ENCODE results near the gene CEP95. TPM values are rescaled to one million over a fixed set of nuclear protein-coding genes. Genes with fewer than 3 reads are reported as not detected.

CEP95 gene
- total RNA-seq, 1 experiment from 2014 or later: 63.8 TPM

DNA sequence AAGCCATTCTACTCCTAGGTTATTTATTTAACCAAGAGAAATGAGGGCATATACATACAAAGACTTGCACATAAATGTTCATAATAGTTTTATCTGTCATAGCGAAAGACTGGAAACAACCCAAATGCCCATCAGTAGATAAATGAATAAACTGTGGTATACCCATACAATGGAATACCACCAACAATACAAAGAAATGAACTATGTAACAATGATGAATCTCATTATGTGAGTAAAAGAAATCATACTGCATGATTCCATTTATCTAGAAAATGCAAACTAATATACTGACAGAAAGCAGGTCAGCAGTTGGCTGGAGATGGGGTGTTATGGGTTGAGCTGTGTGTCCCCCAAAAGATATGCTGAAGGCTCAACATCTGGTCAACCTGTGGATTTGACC, 57.3 kb downstream of the CEP95 start (continued):
- TF ChIP-seq, protein P1, sequence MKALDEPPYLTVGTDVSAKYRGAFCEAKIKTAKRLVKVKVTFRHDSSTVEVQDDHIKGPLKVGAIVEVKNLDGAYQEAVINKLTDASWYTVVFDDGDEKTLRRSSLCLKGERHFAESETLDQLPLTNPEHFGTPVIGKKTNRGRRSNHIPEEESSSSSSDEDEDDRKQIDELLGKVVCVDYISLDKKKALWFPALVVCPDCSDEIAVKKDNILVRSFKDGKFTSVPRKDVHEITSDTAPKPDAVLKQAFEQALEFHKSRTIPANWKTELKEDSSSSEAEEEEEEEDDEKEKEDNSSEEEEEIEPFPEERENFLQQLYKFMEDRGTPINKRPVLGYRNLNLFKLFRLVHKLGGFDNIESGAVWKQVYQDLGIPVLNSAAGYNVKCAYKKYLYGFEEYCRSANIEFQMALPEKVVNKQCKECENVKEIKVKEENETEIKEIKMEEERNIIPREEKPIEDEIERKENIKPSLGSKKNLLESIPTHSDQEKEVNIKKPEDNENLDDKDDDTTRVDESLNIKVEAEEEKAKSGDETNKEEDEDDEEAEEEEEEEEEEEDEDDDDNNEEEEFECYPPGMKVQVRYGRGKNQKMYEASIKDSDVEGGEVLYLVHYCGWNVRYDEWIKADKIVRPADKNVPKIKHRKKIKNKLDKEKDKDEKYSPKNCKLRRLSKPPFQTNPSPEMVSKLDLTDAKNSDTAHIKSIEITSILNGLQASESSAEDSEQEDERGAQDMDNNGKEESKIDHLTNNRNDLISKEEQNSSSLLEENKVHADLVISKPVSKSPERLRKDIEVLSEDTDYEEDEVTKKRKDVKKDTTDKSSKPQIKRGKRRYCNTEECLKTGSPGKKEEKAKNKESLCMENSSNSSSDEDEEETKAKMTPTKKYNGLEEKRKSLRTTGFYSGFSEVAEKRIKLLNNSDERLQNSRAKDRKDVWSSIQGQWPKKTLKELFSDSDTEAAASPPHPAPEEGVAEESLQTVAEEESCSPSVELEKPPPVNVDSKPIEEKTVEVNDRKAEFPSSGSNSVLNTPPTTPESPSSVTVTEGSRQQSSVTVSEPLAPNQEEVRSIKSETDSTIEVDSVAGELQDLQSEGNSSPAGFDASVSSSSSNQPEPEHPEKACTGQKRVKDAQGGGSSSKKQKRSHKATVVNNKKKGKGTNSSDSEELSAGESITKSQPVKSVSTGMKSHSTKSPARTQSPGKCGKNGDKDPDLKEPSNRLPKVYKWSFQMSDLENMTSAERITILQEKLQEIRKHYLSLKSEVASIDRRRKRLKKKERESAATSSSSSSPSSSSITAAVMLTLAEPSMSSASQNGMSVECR (CRISPR knock-in tag; IDR thresholded peaks at IDR 0.05; ENCODE audit: borderline replicate concordance): no peak
- TF ChIP-seq TP53 (CRISPR knock-in tag; IDR thresholded peaks at IDR 0.05): no peak

DNA sequence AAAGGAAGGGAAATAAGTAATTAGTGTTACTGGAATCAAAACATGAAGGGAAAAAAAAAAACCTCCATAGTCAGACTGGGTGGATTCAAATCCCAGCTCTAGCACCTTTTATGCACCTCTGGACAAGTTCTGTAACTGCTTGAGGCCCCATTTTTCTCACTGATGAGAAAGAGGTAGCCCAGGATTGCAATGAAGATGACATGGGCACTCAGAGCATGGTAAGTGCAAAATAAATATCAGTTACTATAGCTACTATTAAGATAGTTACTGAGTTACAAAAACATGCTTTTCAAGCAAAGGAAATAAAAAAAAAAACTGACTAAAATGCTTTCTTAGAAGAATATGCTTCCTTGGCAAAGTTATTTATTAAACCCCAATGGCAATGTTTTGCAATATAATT, 58.8 kb downstream of the CEP95 start:
- Mint-ChIP-seq H3K36me3 (peaks cover 24% of the 10 kb centered on the region), H3K27ac (no peak overlapping the region), H3K4me3 (no peak overlapping the region), H3K9me3 (no peaks in the 10 kb centered on the region), H3K27me3 (ENCODE audit: low read depth) (no peaks in the 10 kb centered on the region), H3K4me1 (no peaks in the 10 kb centered on the region)
- ATAC-seq (no peak), DNase-seq (ENCODE audit: low spot score) (no peak)
- no peak for TF ChIP-seq CBFB (CRISPR knock-in tag; IDR thresholded peaks at IDR 0.05; ENCODE audit: low read depth)
- no peak for TF ChIP-seq JAZF1 (CRISPR knock-in tag; IDR thresholded peaks at IDR 0.05)
- TF ChIP-seq, protein P2, sequence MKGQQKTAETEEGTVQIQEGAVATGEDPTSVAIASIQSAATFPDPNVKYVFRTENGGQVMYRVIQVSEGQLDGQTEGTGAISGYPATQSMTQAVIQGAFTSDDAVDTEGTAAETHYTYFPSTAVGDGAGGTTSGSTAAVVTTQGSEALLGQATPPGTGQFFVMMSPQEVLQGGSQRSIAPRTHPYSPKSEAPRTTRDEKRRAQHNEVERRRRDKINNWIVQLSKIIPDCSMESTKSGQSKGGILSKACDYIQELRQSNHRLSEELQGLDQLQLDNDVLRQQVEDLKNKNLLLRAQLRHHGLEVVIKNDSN (CRISPR knock-in tag; IDR thresholded peaks at IDR 0.05): no peak
- TF ChIP-seq, protein P3, sequence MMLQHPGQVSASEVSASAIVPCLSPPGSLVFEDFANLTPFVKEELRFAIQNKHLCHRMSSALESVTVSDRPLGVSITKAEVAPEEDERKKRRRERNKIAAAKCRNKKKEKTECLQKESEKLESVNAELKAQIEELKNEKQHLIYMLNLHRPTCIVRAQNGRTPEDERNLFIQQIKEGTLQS (CRISPR knock-in tag; conservative IDR thresholded peaks at IDR 0.05): no peak
- no peak for TF ChIP-seq SOX15 (CRISPR knock-in tag; IDR thresholded peaks at IDR 0.05)
- TF ChIP-seq, protein P4, sequence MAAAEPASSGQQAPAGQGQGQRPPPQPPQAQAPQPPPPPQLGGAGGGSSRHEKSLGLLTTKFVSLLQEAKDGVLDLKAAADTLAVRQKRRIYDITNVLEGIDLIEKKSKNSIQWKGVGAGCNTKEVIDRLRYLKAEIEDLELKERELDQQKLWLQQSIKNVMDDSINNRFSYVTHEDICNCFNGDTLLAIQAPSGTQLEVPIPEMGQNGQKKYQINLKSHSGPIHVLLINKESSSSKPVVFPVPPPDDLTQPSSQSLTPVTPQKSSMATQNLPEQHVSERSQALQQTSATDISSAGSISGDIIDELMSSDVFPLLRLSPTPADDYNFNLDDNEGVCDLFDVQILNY (CRISPR knock-in tag; IDR thresholded peaks at IDR 0.05): no peak
- TF ChIP-seq TEAD4 (CRISPR knock-in tag; IDR thresholded peaks at IDR 0.05): no peak
- TF ChIP-seq ZNF232 (CRISPR knock-in tag; IDR thresholded peaks at IDR 0.05): no peak
- TF ChIP-seq, protein P5, sequence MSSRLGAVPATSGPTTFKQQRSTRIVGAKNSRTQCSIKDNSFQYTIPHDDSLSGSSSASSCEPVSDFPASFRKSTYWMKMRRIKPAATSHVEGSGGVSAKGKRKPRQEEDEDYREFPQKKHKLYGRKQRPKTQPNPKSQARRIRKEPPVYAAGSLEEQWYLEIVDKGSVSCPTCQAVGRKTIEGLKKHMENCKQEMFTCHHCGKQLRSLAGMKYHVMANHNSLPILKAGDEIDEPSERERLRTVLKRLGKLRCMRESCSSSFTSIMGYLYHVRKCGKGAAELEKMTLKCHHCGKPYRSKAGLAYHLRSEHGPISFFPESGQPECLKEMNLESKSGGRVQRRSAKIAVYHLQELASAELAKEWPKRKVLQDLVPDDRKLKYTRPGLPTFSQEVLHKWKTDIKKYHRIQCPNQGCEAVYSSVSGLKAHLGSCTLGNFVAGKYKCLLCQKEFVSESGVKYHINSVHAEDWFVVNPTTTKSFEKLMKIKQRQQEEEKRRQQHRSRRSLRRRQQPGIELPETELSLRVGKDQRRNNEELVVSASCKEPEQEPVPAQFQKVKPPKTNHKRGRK (CRISPR knock-in tag; IDR thresholded peaks at IDR 0.05; ENCODE audit: borderline replicate concordance): no peak
- no peak for TF ChIP-seq ESRRA (CRISPR knock-in tag; IDR thresholded peaks at IDR 0.05; ENCODE audit: borderline replicate concordance)
- TF ChIP-seq, protein P6, sequence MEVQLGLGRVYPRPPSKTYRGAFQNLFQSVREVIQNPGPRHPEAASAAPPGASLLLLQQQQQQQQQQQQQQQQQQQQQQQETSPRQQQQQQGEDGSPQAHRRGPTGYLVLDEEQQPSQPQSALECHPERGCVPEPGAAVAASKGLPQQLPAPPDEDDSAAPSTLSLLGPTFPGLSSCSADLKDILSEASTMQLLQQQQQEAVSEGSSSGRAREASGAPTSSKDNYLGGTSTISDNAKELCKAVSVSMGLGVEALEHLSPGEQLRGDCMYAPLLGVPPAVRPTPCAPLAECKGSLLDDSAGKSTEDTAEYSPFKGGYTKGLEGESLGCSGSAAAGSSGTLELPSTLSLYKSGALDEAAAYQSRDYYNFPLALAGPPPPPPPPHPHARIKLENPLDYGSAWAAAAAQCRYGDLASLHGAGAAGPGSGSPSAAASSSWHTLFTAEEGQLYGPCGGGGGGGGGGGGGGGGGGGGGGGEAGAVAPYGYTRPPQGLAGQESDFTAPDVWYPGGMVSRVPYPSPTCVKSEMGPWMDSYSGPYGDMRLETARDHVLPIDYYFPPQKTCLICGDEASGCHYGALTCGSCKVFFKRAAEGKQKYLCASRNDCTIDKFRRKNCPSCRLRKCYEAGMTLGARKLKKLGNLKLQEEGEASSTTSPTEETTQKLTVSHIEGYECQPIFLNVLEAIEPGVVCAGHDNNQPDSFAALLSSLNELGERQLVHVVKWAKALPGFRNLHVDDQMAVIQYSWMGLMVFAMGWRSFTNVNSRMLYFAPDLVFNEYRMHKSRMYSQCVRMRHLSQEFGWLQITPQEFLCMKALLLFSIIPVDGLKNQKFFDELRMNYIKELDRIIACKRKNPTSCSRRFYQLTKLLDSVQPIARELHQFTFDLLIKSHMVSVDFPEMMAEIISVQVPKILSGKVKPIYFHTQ (CRISPR knock-in tag; IDR thresholded peaks at IDR 0.05): no peak
- TF ChIP-seq, protein P7, sequence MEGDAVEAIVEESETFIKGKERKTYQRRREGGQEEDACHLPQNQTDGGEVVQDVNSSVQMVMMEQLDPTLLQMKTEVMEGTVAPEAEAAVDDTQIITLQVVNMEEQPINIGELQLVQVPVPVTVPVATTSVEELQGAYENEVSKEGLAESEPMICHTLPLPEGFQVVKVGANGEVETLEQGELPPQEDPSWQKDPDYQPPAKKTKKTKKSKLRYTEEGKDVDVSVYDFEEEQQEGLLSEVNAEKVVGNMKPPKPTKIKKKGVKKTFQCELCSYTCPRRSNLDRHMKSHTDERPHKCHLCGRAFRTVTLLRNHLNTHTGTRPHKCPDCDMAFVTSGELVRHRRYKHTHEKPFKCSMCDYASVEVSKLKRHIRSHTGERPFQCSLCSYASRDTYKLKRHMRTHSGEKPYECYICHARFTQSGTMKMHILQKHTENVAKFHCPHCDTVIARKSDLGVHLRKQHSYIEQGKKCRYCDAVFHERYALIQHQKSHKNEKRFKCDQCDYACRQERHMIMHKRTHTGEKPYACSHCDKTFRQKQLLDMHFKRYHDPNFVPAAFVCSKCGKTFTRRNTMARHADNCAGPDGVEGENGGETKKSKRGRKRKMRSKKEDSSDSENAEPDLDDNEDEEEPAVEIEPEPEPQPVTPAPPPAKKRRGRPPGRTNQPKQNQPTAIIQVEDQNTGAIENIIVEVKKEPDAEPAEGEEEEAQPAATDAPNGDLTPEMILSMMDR (IDR thresholded peaks at IDR 0.05): no peak
- TF ChIP-seq, protein P8, sequence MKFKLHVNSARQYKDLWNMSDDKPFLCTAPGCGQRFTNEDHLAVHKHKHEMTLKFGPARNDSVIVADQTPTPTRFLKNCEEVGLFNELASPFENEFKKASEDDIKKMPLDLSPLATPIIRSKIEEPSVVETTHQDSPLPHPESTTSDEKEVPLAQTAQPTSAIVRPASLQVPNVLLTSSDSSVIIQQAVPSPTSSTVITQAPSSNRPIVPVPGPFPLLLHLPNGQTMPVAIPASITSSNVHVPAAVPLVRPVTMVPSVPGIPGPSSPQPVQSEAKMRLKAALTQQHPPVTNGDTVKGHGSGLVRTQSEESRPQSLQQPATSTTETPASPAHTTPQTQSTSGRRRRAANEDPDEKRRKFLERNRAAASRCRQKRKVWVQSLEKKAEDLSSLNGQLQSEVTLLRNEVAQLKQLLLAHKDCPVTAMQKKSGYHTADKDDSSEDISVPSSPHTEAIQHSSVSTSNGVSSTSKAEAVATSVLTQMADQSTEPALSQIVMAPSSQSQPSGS (CRISPR knock-in tag; IDR thresholded peaks at IDR 0.05; ENCODE audit: borderline replicate concordance, low read depth): no peak
- no peak for TF ChIP-seq HMGA2 (CRISPR knock-in tag; IDR thresholded peaks at IDR 0.05)
- TF ChIP-seq RORB (CRISPR knock-in tag; IDR thresholded peaks at IDR 0.05): no peak
- TF ChIP-seq, protein P9, sequence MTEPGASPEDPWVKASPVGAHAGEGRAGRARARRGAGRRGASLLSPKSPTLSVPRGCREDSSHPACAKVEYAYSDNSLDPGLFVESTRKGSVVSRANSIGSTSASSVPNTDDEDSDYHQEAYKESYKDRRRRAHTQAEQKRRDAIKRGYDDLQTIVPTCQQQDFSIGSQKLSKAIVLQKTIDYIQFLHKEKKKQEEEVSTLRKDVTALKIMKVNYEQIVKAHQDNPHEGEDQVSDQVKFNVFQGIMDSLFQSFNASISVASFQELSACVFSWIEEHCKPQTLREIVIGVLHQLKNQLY (CRISPR knock-in tag; IDR thresholded peaks at IDR 0.05): no peak
- TF ChIP-seq ZBTB21 (CRISPR knock-in tag; IDR thresholded peaks at IDR 0.05; ENCODE audit: borderline replicate concordance): no peak
- no peak for TF ChIP-seq FOXJ3 (CRISPR knock-in tag; IDR thresholded peaks at IDR 0.05; ENCODE audit: borderline replicate concordance)
- no peak for TF ChIP-seq ETV6 (CRISPR knock-in tag; IDR thresholded peaks at IDR 0.05)
- ChIA-PET CTCF (no interaction called here), POLR2A (no interaction called here)

Measured in WTC11 (cell line).